ENCODE measurements around the gene RECK. TPM values are rescaled to one million over a fixed set of nuclear protein-coding genes. Genes with fewer than 3 reads are reported as not detected.

Gene RECK
- total RNA-seq, 2 experiments from 2014 or later: 9.3 to 9.8 TPM

GRCh38 chr9:36063804-36064447 is 27.2 kb downstream of the RECK start:
- Histone ChIP-seq H3K36me3 (ENCODE audit: insufficient read depth, low read length) (peaks cover 17% of the 10 kb centered on the region), H3K4me1 (ENCODE audit: insufficient read depth, low read length) (no peaks in the 10 kb centered on the region), H3K27me3 (ENCODE audit: control insufficient read depth in 1 of 2, insufficient read depth in 2 of 2, low read length in 2 of 2) (no peaks in the 10 kb centered on the region), H3K9me3 (ENCODE audit: control insufficient read depth in 1 of 2, insufficient read depth in 1 of 2, low read length in 2 of 2) (no peaks in the 10 kb centered on the region), H3K4me3 (ENCODE audit: low read length) (no peak overlapping the region), H3K27ac (ENCODE audit: low read depth in 1 of 2, low read length in 2 of 2) (no peak overlapping the region)
- intact Hi-C loops (cut with DNase I, micrococcal nuclease): no loop called here
- ChIA-PET POLR2A (no interaction called here), CTCF (no interaction called here)
- no peak overlapping the region for H3K4me3 Mint-ChIP-seq
- H3K27ac Mint-ChIP-seq: no peak overlapping the region
- TF ChIP-seq CTCF (IDR thresholded peaks at IDR 0.05): no peak
- DNase-seq: no peak
- no peak for ATAC-seq (ENCODE audit: poor library complexity)
- no peaks in the 10 kb centered on the region for H3K27me3 Mint-ChIP-seq
- H3K9me3 Mint-ChIP-seq: no peaks in the 10 kb centered on the region
- H3K4me1 Mint-ChIP-seq (ENCODE audit: low read depth): peaks cover 3% of the 10 kb centered on the region
- peaks cover 77% of the 10 kb centered on the region for H3K36me3 Mint-ChIP-seq (ENCODE audit: low read depth)

- ChIA-PET POLR2A (no interaction called here), CTCF (no interaction called here)
- Histone ChIP-seq H3K4me1 (ENCODE audit: insufficient read depth, low read length) (no peaks in the 10 kb centered on the region), H3K4me3 (ENCODE audit: low read length) (no peak overlapping the region), H3K27ac (ENCODE audit: low read depth in 1 of 2, low read length in 2 of 2) (no peak overlapping the region), H3K9me3 (ENCODE audit: control insufficient read depth in 1 of 2, insufficient read depth in 1 of 2, low read length in 2 of 2) (no peaks in the 10 kb centered on the region), H3K27me3 (ENCODE audit: control insufficient read depth in 1 of 2, insufficient read depth in 2 of 2, low read length in 2 of 2) (no peaks in the 10 kb centered on the region), H3K36me3 (ENCODE audit: insufficient read depth, low read length) (peaks cover 17% of the 10 kb centered on the region)
- Mint-ChIP-seq H3K27ac (no peak overlapping the region), H3K36me3 (ENCODE audit: low read depth) (peaks cover 75% of the 10 kb centered on the region), H3K4me1 (ENCODE audit: low read depth) (peaks cover 3% of the 10 kb centered on the region), H3K4me3 (no peak overlapping the region), H3K27me3 (no peaks in the 10 kb centered on the region), H3K9me3 (no peaks in the 10 kb centered on the region)
- no peak for DNase-seq
- TF ChIP-seq CTCF (IDR thresholded peaks at IDR 0.05): no peak
- no peak for ATAC-seq (ENCODE audit: poor library complexity)
- intact Hi-C loops (cut with DNase I, micrococcal nuclease): no loop called here
Measured at GRCh38 chr9:36064448-36065037, 27.8 kb downstream of the RECK start.

GRCh38 chr9:36074055-36074454 is 37.3 kb downstream of the RECK start:
- intact Hi-C loops (cut with DNase I, micrococcal nuclease): loop anchor here in 1 of 2 experiments (10.0 kb wide), 1 partner anchor 241 kb away; no protein-coding TSS in a partner anchor
- CTCF ChIA-PET: interaction anchor here (0.5 kb wide), 1 partner anchor 90 kb away, joined by 3 read pairs; no protein-coding TSS in a partner anchor

More at GRCh38 chr9:36074055-36074454, 37.3 kb downstream of the RECK start:
- no peak overlapping the region for H3K4me3 ChIP-seq (ENCODE audit: low read length)
- no peaks in the 10 kb centered on the region for H3K36me3 ChIP-seq (ENCODE audit: insufficient read depth, low read length)
- Mint-ChIP-seq H3K36me3 (ENCODE audit: low read depth) (peaks cover 11% of the 10 kb centered on the region), H3K27me3 (no peaks in the 10 kb centered on the region), H3K4me1 (ENCODE audit: low read depth) (no peaks in the 10 kb centered on the region), H3K27ac (no peak overlapping the region), H3K4me3 (no peak overlapping the region), H3K9me3 (no peaks in the 10 kb centered on the region)
- POLR2A ChIA-PET: no interaction called here
- no peaks in the 10 kb centered on the region for H3K4me1 ChIP-seq (ENCODE audit: insufficient read depth, low read length)
- DNase-seq: no peak
- no peaks in the 10 kb centered on the region for H3K27me3 ChIP-seq (ENCODE audit: control insufficient read depth in 1 of 2, insufficient read depth in 2 of 2, low read length in 2 of 2)
- no peaks in the 10 kb centered on the region for H3K9me3 ChIP-seq (ENCODE audit: control insufficient read depth in 1 of 2, insufficient read depth in 1 of 2, low read length in 2 of 2)
- no peak for TF ChIP-seq CTCF (IDR thresholded peaks at IDR 0.05)
- H3K27ac ChIP-seq (ENCODE audit: low read depth in 1 of 2, low read length in 2 of 2): no peak overlapping the region
- no peak for ATAC-seq (ENCODE audit: poor library complexity)
